Epithelial cell of proximal tubule (primary cell): ENCODE data around the gene BCL7C. TPM values are rescaled to one million over a fixed set of nuclear protein-coding genes. Genes with fewer than 3 reads are reported as not detected.

Experiments used
- DNase-seq: peaks from one replicate; pipeline ENCODE4 v3.0.0-alpha.2; 2011; ENCODE audit warnings: low read depth
- H3K4me3 ChIP-seq: 2 replicates; pipeline ENCODE4 v1.5.1; 2011; ENCODE audit warnings: low read depth, mild to moderate bottlenecking, low read length
- total RNA-seq: library from RNA; depleted of rRNA; stranded (reverse); fragments of >200 nt; gene quantifications from 2 replicates; pipeline ENCODE4 v1.2.3, GENCODE V29; 2015
- TF ChIP-seq, protein P1 (sequence below): conservative IDR thresholded peaks from 2 replicates; pipeline ENCODE4 v1.5.1; 2012; ENCODE audit warnings: low read depth, mild to moderate bottlenecking, low read length

BCL7C gene
- total RNA-seq, 1 donor from 2014 or later: 57.6 TPM

DNA sequence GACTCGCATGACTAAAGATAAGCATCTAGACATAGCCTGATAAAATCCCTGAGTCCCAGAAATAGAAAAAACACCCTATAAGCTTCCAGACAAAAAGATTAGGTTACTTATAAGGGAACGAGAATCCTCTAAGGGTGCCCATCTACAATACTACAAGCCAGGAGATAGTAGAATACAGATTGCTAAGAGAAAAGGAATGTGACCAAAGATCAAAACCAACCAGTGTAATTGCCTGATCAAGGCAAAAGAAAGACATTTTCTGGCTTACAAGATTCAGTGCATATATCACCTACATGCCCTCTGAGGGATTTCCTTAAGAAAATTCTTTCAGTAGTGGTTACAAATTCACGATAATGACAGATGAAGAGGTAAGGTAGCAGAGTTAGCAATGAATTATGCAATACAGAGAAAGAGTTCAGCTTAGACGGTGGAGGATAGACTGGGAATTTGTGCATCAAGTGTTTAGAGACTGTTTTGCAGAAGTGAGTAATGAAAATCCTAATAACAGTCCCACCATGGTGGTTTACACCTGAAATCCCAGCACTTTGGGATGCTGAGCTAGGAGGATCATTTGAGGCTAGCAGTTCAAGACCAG lies 35.0 kb downstream of the BCL7C start:
- no peak for DNase-seq
- TF ChIP-seq, protein P1, sequence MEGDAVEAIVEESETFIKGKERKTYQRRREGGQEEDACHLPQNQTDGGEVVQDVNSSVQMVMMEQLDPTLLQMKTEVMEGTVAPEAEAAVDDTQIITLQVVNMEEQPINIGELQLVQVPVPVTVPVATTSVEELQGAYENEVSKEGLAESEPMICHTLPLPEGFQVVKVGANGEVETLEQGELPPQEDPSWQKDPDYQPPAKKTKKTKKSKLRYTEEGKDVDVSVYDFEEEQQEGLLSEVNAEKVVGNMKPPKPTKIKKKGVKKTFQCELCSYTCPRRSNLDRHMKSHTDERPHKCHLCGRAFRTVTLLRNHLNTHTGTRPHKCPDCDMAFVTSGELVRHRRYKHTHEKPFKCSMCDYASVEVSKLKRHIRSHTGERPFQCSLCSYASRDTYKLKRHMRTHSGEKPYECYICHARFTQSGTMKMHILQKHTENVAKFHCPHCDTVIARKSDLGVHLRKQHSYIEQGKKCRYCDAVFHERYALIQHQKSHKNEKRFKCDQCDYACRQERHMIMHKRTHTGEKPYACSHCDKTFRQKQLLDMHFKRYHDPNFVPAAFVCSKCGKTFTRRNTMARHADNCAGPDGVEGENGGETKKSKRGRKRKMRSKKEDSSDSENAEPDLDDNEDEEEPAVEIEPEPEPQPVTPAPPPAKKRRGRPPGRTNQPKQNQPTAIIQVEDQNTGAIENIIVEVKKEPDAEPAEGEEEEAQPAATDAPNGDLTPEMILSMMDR: no peak
- H3K4me3 ChIP-seq: no peak overlapping the region

DNA sequence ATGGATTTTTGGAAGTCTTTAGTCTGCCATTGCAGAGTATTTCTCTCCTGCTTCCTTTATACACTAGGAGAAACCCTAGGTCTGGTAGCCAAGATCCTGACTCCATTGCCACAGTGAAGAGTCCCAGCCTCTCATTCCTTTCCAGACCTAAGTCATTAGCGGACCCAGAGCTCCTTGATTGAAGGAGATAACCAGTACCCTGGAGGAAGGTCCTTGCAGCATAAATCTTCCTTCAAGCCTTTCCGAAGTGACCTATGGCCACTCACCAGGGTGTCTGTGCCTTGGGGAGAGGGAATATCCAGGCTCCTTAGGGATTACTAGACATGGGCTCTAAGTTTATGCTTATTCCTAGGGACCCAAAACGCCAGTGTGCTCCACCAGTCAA lies 35.8 kb downstream of the BCL7C start:
- no peak for DNase-seq
- H3K4me3 ChIP-seq: no peak overlapping the region
- TF ChIP-seq, protein P1: no peak

DNA sequence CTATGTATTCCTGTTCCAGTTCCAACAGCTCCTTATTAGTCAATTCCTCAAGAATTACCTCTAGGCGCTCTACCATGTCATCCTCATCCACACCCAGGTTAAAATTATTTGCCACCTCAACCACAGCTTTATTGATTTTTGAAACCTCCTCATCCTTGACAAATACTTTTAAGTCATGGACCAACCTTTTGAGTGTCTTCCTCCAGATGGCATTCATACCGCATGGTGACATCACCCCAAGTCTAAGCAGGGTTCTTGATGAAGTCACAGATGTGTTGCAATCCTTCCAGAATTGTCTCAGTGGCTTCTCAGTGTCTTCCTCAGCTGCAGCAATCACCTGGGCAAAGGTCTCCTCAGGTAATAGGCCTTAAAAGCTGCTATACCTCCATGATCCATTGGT lies 40.1 kb downstream of the BCL7C start:
- H3K4me3 ChIP-seq: no peak overlapping the region
- no peak for DNase-seq
- TF ChIP-seq, protein P1: no peak

DNA sequence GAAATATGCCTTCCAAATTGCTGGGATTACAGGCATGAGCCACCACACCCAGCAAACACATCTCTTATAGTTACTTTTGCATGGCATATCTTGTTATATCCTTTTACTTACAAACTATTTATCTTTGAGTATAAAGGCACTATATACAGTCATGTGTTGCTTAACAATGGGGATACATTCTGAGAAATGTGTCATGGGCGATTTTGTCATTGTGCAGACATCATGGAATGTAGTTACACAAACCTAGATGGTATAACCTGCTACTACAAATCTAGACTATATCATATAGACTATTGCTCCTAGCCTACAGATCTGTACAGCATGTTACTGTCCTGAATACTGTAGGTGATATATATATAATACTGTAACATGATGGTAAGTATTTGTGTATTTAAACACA lies 43.6 kb downstream of the BCL7C start:
- no peak overlapping the region for H3K4me3 ChIP-seq
- no peak for DNase-seq
- TF ChIP-seq, protein P1: no peak

DNA sequence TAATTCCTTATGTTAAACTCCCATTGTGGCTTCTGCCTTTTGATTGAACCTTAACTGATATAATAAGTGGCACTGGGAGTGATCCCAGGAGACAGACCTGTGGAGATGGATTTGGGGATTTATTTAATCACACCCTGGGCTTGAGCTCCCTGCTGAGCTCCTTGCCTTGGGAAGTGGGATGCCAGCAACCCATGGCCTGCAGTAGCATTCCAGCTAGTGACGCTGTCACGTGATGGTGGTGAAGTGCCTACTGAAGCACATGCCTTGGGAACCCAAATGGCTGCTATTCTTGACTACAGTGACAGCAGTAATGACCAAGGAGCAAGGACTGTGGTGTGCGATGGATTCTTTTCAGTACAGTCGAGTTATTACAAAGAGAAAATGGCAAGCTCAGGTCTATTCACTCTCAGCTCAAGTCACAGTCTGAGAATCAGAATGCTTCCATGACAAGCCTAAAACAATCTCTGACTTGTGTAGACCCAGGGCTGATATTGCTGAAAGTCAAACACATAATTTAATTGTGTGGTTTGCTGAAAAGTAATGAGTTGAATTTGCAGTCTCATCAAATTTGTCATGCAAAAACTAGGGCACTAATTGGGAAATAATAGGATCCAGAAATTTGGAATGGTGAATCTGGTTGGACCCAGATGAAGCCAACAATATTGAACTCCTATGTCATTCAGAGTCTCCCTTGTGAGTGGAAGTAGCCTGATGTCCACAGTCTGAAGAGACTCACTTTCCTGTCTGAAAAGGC lies 47.1 kb downstream of the BCL7C start:
- DNase-seq: no peak
- TF ChIP-seq, protein P1: no peak
- H3K4me3 ChIP-seq: no peak overlapping the region

DNA sequence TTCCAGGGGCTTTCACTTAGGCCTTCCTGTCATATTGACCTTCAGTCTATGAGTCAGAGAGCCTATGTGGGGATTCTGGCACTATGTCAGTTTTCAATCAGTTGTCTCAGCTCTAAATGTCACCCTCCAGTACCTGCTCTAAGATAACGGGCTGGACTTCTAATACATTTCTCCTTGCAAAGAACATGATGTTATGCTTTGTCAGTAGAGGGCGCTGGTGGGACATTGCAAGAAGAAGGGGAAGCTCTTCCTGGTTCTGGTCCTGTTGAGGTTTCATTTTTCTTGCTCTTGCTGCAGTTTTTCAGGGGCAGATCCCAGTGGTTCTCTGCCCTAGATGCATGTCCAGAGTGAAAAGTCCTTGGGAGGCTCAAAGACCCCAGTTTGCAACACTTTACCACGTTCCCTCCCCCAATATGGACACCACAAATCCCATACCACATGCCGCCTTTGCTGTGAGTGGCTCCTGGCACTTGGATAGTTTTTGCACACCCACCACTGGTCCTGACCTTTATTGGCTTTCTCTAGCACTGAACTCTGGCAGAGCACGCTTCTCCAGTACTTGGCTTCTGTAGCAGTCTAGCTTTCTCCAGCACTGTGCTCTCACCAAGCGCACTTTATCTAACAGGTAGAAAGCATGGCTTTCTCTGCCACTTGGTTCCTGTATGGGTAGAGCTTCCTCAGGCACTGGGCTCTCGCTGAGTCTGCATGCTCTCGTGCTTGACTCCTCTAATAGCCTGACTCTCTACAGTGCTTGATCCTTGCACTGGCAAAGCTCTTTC lies 49.0 kb downstream of the BCL7C start:
- H3K4me3 ChIP-seq: peak overlapping the region; percentile 6
- TF ChIP-seq, protein P1: peak; percentile 95
- peak; percentile 62 for DNase-seq
